ENCODE measurements around the gene SLC2A2.

SLC2A2 gene

DNA sequence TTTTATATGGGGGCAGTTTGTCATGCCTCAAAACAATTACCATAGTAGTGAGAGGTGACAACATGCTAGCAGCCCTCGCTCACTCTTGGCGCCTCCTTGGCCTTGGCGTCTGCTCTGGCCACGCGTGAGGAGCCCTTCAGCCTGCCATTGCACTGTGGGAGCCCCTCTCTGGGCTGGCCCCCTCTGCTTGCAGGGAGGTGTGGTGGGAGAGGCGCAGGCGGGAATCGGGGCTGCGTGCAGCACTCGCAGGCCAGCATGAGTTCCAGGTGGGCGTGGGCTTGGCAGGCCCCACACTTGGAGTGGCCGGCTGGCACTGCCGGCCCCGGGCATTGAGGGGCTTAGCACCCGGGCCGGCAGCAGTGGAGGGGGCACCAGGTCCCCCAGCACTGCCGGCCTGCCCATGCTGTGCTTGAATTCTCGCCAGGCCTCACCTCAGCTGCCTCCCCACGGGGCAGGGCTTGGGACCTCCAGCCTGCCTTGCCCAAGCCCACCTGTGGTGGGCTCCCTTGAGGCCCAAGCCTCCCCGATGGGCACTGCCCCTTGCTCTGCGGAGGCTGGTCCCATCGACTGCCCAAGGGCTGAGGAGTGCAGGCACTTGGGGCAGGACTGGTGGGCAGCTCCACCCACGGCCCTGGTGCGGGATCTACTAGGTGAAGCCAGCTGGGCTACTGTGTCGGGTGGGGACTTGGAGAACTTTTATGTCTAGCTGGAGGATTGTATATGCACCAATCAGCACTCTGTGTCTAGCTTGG, 79.3 kb downstream of the SLC2A2 start:
- Histone ChIP-seq H3K4me3 (no peak overlapping the region), H3K27ac (no peak overlapping the region)
- no peak for TF ChIP-seq CTCF (IDR thresholded peaks at IDR 0.05)
- DNase-seq (ENCODE audit: low spot score) = no peak

All from coronary artery (tissue), 2 donors.